ENCODE data around the gene SLC29A4. TPM values are rescaled to one million over a fixed set of nuclear protein-coding genes. Genes with fewer than 3 reads are reported as not detected.

SLC29A4 gene
- polyA plus RNA-seq, 1 donor (not counting 4 experiments of a cell fraction or from before 2014, with no cell fraction given) = 0.43 TPM

DNA sequence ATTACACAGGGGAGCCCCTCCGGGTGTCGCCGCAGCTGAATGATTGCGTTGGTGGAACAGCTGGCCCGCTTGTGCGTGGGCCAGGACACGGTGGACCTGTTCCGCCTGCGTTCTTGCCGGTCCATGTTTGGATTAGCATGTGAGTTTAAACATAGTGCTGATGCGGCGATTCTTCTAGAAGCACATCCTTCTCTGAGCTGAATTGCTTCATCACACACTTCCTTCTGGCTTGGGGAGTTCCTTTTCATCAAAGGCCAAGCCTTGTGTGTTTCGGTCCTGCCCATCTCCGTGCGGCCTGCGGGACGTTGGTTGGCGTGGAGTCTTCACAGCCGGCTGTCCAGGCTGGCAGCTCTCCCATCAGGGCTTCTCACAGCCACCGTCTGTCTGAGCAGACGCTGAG is 45.5 kb upstream of the SLC29A4 start:
- Histone ChIP-seq H3K79me2 (ENCODE audit: control insufficient read depth, insufficient read depth, low read length) (no peaks in the 10 kb centered on the region), H3K27me3 (ENCODE audit: control insufficient read depth, extremely low read depth, insufficient read depth, low read length) (peaks cover 5% of the 10 kb centered on the region), H3K9me3 (ENCODE audit: control insufficient read depth, low read depth, low read length) (no peaks in the 10 kb centered on the region), H2AFZ (ENCODE audit: control insufficient read depth, low read length) (no peak overlapping the region), H3K27ac (ENCODE audit: control insufficient read depth, insufficient read depth, low read length) (no peak overlapping the region), H3K9ac (ENCODE audit: control insufficient read depth, extremely low read depth, insufficient read depth, low read length) (no peak overlapping the region), H3K4me1 (ENCODE audit: control insufficient read depth, extremely low read depth, insufficient read depth, low read length) (peaks cover 5% of the 10 kb centered on the region), H4K20me1 (ENCODE audit: control insufficient read depth, extremely low read depth, insufficient read depth, low read length) (no peaks in the 10 kb centered on the region), H3K36me3 (ENCODE audit: control insufficient read depth in 2 of 2, extremely low read depth in 1 of 2, insufficient read depth in 2 of 2, low read length in 2 of 2) (peaks cover 0 to 2% of the 10 kb centered on the region in 2 experiments), H3K4me3 (ENCODE audit: control insufficient read depth in 2 of 3, extremely low read depth in 1 of 3, insufficient read depth in 2 of 3, low read depth in 1 of 3, low read length in 3 of 3) (no peak overlapping the region), H3K4me2 (ENCODE audit: control insufficient read depth, extremely low read depth, insufficient read depth, low read depth, low read length) (no peak overlapping the region), H3K9me1 (ENCODE audit: control insufficient read depth, extremely low read depth, insufficient read depth, low read length) (no peaks in the 10 kb centered on the region)
- TF ChIP-seq, protein P1, sequence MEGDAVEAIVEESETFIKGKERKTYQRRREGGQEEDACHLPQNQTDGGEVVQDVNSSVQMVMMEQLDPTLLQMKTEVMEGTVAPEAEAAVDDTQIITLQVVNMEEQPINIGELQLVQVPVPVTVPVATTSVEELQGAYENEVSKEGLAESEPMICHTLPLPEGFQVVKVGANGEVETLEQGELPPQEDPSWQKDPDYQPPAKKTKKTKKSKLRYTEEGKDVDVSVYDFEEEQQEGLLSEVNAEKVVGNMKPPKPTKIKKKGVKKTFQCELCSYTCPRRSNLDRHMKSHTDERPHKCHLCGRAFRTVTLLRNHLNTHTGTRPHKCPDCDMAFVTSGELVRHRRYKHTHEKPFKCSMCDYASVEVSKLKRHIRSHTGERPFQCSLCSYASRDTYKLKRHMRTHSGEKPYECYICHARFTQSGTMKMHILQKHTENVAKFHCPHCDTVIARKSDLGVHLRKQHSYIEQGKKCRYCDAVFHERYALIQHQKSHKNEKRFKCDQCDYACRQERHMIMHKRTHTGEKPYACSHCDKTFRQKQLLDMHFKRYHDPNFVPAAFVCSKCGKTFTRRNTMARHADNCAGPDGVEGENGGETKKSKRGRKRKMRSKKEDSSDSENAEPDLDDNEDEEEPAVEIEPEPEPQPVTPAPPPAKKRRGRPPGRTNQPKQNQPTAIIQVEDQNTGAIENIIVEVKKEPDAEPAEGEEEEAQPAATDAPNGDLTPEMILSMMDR (optimal IDR thresholded peaks at IDR 0.05 in 1 of 3, IDR thresholded peaks at IDR 0.05 in 1 of 3, conservative IDR thresholded peaks at IDR 0.05 in 1 of 3; ENCODE audit: extremely low read depth in 1 of 3, insufficient read depth in 2 of 3, low read length in 3 of 3) = no peak
- no peak for TF ChIP-seq EZH2 (IDR thresholded peaks at IDR 0.05; ENCODE audit: low read length)
- dilution Hi-C loops (cut with MboI; ENCODE audit: extremely low pct_ligation_motif_present, low sequenced_read_pairs) = no loop called here
- FAIRE-seq (no peak), DNase-seq (ENCODE audit: low read depth, low spot score) (no peak)

DNA sequence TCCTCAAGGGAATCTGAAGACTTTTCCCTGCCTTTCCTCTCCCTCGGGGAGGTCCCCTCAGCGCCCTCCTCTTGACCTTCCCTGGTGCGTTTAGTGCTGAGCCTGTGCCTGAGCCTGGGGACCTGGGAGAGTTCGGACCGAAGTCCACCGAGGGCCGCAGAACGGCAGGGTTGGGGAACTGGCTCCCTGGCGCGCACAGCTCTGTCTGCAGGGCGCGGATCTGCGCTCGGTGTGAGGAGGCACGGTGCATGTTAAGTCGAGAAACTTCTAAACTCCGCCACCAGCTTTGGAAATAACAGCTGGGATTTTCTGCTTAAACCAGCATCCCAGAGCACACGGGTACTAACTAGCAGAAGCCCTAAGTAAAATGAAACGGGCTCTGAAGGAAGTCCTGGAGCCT is 44.2 kb upstream of the SLC29A4 start:
- H3K27ac ChIP-seq (ENCODE audit: control insufficient read depth, insufficient read depth, low read length) = no peak overlapping the region
- H2AFZ ChIP-seq (ENCODE audit: control insufficient read depth, low read length) = no peak overlapping the region
- no peak for FAIRE-seq
- no peak for DNase-seq (ENCODE audit: low read depth, low spot score)
- no peak overlapping the region for H3K9ac ChIP-seq (ENCODE audit: control insufficient read depth, extremely low read depth, insufficient read depth, low read length)
- peaks cover 5% of the 10 kb centered on the region for H3K4me1 ChIP-seq (ENCODE audit: control insufficient read depth, extremely low read depth, insufficient read depth, low read length)
- H4K20me1 ChIP-seq (ENCODE audit: control insufficient read depth, extremely low read depth, insufficient read depth, low read length) = no peaks in the 10 kb centered on the region
- no peaks in the 10 kb centered on the region for H3K9me3 ChIP-seq (ENCODE audit: control insufficient read depth, low read depth, low read length)
- H3K4me2 ChIP-seq (ENCODE audit: control insufficient read depth, extremely low read depth, insufficient read depth, low read depth, low read length) = no peak overlapping the region
- no peaks in the 10 kb centered on the region for H3K79me2 ChIP-seq (ENCODE audit: control insufficient read depth, insufficient read depth, low read length)
- TF ChIP-seq, protein P1 (optimal IDR thresholded peaks at IDR 0.05 in 1 of 3, IDR thresholded peaks at IDR 0.05 in 1 of 3, conservative IDR thresholded peaks at IDR 0.05 in 1 of 3; ENCODE audit: extremely low read depth in 1 of 3, insufficient read depth in 2 of 3, low read length in 3 of 3) = no peak
- no peak for TF ChIP-seq EZH2 (IDR thresholded peaks at IDR 0.05; ENCODE audit: low read length)
- no peaks in the 10 kb centered on the region for H3K9me1 ChIP-seq (ENCODE audit: control insufficient read depth, extremely low read depth, insufficient read depth, low read length)
- H3K27me3 ChIP-seq (ENCODE audit: control insufficient read depth, extremely low read depth, insufficient read depth, low read length) = peaks cover 5% of the 10 kb centered on the region
- no peak overlapping the region for H3K4me3 ChIP-seq (ENCODE audit: control insufficient read depth in 2 of 3, extremely low read depth in 1 of 3, insufficient read depth in 2 of 3, low read depth in 1 of 3, low read length in 3 of 3)
- dilution Hi-C loops (cut with MboI; ENCODE audit: extremely low pct_ligation_motif_present, low sequenced_read_pairs) = no loop called here
- no peaks in the 10 kb centered on the region for H3K36me3 ChIP-seq (ENCODE audit: control insufficient read depth in 2 of 2, extremely low read depth in 1 of 2, insufficient read depth in 2 of 2, low read length in 2 of 2)

All from keratinocyte (primary cell).